PC-3 (cell line): ENCODE results near the gene CHMP6. TPM values are rescaled to one million over a fixed set of nuclear protein-coding genes. Genes with fewer than 3 reads are reported as not detected.
A peak's percentile ranks its signal among the peaks of the same experiment; 100 is the strongest.

ENCODE experiments used
- ATAC-seq: fragments of 200-7000 bp; cut with Tn5 transposase; 2 replicates; pipeline ENCODE4 v1.9.1; 2020; ENCODE audit warnings: mild to moderate bottlenecking, moderate library complexity
- BruUV-seq: library from RNA; stranded (reverse); fragments of 400-500 nt; replicated peaks from 2 replicates; lab custom pipeline; 2021; lab: Mats Ljungman, UMichigan
- CTCF ChIA-PET: fragments of 300-600 bp; sonication (Branson Sonifier 250); formaldehyde crosslinking; loops from one replicate; lab custom pipeline; 2022; ENCODE audit warnings: antibody characterized with exemption; lab: Charles Lee
- POLR2A ChIA-PET: fragments of 300-600 bp; sonication (Branson Sonifier 250); formaldehyde crosslinking; loops from one replicate; lab custom pipeline; 2022; ENCODE audit warnings: antibody characterized with exemption; ENCODE audit not compliant: unreplicated experiment; lab: Charles Lee
- DNase-seq: peaks from one replicate; pipeline ENCODE4 v3.0.0-alpha.2; 2015
- H2AFZ ChIP-seq: fragments of 300-600 bp; sonication (generic); 2 replicates; pipeline ENCODE4 v1.6.0; 2016; ENCODE audit warnings: antibody characterized with exemption, low read length
- H3F3A ChIP-seq: fragments of 300-600 bp; sonication (generic); one replicate; pipeline ENCODE4 v1.6.0; 2017; ENCODE audit warnings: antibody characterized with exemption, low read length, control low read depth, mild to moderate bottlenecking; ENCODE audit not compliant: unreplicated experiment
- H3K27ac ChIP-seq: fragments of 300-600 bp; sonication (generic); 2 replicates; pipeline ENCODE4 v1.5.1; 2016; ENCODE audit warnings: mild to moderate bottlenecking, low read length
- H3K27me3 ChIP-seq: fragments of 300-600 bp; sonication (generic); 2 replicates; pipeline ENCODE4 v1.6.1; 2016; ENCODE audit warnings: low read length, mixed read lengths
- H3K36me3 ChIP-seq: fragments of 300-600 bp; sonication (generic); 2 replicates; pipeline ENCODE4 v1.6.1; 2016; ENCODE audit warnings: low read depth, mixed run types, low read length, mixed read lengths
- H3K4me1 ChIP-seq: fragments of 300-600 bp; sonication (generic); 2 replicates; pipeline ENCODE4 v1.5.1; 2016; ENCODE audit warnings: low read length; ENCODE audit not compliant: insufficient read depth
- H3K4me2 ChIP-seq: fragments of 300-600 bp; sonication (generic); 2 replicates; pipeline ENCODE4 v1.6.0; 2016; ENCODE audit warnings: low read length
- H3K4me3 ChIP-seq: fragments of 300-600 bp; sonication (generic); 2 replicates; pipeline ENCODE4 v1.5.1; 2016; ENCODE audit warnings: mild to moderate bottlenecking, low read length, mixed read lengths
- H3K79me2 ChIP-seq: fragments of 300-600 bp; sonication (generic); 2 replicates; pipeline ENCODE4 v1.6.1; 2017; ENCODE audit warnings: low read length, mixed read lengths
- H3K9ac ChIP-seq: fragments of 300-600 bp; sonication (generic); 2 replicates; pipeline ENCODE4 v1.6.0; 2016; ENCODE audit warnings: mild to moderate bottlenecking, low read length
- H3K9me2 ChIP-seq: fragments of 300-600 bp; sonication (generic); replicated peaks from 2 replicates; pipeline ENCODE4 v1.6.1; 2016; ENCODE audit warnings: mixed run types, low read length, mixed read lengths
- H3K9me3 ChIP-seq: fragments of 300-600 bp; sonication (generic); 2 replicates; pipeline ENCODE4 v1.6.1; 2016; ENCODE audit warnings: low read length, mixed read lengths
- H4K20me1 ChIP-seq: fragments of 300-600 bp; sonication (generic); 2 replicates; pipeline ENCODE4 v1.6.1; 2016; ENCODE audit warnings: low read length, mixed read lengths
- EZH2 ChIP-seq: fragments of 300-600 bp; sonication (generic); IDR thresholded peaks from one replicate; pipeline ENCODE4 v1.6.1; 2017; ENCODE audit warnings: antibody characterized with exemption, mild to moderate bottlenecking, low read length; ENCODE audit not compliant: unreplicated experiment
- EZH2phosphoT487 ChIP-seq: fragments of 300-600 bp; sonication (generic); IDR thresholded peaks from 2 replicates; pipeline ENCODE4 v1.6.1; 2018; ENCODE audit warnings: mild to moderate bottlenecking, antibody characterized with exemption, low read length, borderline replicate concordance
- intact Hi-C: fragments of 100-400 bp; cut with micrococcal nuclease; formaldehyde crosslinking; loops from 2 replicates; pipeline ENCODE4 v1.9.0; 2023
- total RNA-seq: library from RNA; depleted of rRNA; stranded (reverse); fragments of >200 nt; gene quantifications from 2 replicates; pipeline ENCODE4 v1.2.3, GENCODE V29; 2014
- TF ChIP-seq, protein P1 (sequence below): fragments of 300-600 bp; sonication (generic); conservative IDR thresholded peaks from 2 replicates; pipeline ENCODE4 v1.5.1; 2017; ENCODE audit warnings: antibody characterized with exemption, low read depth, mild to moderate bottlenecking, low read length

The CHMP6 gene
- total RNA-seq, 1 experiment from 2014 or later, result 26.1 TPM

DNA sequence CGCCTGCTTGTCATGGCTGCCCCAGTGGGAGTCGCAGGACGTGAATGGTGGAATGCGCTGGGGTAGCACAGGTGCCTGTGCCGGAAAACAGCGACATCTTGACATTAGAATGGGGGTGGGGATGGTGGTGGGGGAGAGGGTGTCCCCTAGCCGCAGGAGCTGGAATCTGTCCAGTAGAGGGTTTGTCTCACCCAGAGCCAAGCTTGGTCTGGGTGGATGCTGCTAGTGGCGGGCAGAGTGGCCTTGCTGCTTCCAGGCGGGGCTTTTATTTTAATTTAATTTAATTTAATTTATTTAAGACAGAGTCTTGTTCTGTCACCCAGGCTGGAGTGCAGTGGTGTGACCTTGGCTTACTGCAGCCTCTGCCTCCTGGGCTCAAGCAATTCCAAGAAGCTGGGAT lies 51.0 kb downstream of the CHMP6 start:
- Histone ChIP-seq H3F3A (no peaks in the 10 kb centered on the region), H3K9me2 (no peaks in the 10 kb centered on the region), H3K36me3 (peaks cover 3% of the 10 kb centered on the region; the same call in 1 of the 2 replicates), H3K9me3 (no peaks in the 10 kb centered on the region), H4K20me1 (peaks cover 66% of the 10 kb centered on the region), H3K4me2 (no peak overlapping the region), H3K4me1 (peaks cover 71% of the 10 kb centered on the region), H2AFZ (no peak overlapping the region), H3K4me3 (no peak overlapping the region), H3K9ac (no peak overlapping the region), H3K27me3 (no peaks in the 10 kb centered on the region), H3K27ac (no peak overlapping the region), H3K79me2 (peaks cover 100% of the 10 kb centered on the region)
- BruUV-seq, result no TSS peak
- intact Hi-C loops, result no loop called here
- ATAC-seq (no peak), DNase-seq (no peak)
- ChIA-PET CTCF (no interaction called here), POLR2A (no interaction called here)
- no peak for TF ChIP-seq EZH2phosphoT487
- no peak for TF ChIP-seq EZH2
- TF ChIP-seq, protein P1, sequence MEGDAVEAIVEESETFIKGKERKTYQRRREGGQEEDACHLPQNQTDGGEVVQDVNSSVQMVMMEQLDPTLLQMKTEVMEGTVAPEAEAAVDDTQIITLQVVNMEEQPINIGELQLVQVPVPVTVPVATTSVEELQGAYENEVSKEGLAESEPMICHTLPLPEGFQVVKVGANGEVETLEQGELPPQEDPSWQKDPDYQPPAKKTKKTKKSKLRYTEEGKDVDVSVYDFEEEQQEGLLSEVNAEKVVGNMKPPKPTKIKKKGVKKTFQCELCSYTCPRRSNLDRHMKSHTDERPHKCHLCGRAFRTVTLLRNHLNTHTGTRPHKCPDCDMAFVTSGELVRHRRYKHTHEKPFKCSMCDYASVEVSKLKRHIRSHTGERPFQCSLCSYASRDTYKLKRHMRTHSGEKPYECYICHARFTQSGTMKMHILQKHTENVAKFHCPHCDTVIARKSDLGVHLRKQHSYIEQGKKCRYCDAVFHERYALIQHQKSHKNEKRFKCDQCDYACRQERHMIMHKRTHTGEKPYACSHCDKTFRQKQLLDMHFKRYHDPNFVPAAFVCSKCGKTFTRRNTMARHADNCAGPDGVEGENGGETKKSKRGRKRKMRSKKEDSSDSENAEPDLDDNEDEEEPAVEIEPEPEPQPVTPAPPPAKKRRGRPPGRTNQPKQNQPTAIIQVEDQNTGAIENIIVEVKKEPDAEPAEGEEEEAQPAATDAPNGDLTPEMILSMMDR, result no peak

DNA sequence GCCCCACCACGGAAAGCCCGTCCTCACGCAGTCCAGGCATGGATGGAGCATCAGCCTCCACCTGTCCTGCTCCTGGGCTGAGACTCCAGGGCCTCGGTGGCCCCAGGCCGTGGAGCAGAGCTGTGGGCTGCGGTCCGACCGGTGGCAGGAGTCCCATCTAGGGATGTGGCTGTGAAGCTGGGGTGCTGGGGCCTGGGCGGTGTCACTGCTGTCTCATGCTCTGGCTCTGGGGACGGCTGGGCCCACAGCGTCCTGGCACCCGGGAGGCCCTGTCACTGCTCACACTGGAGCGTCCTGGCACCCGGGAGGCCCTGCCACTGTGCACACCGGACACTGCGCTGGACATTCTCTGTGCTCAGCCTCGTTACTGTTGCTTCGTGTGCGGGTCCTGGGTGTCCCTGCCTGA lies 51.7 kb downstream of the CHMP6 start:
- H3K4me2 ChIP-seq, result peak overlapping the region; percentile 65; the same call in 1 of the 2 replicates
- ChIA-PET POLR2A (no interaction called here), CTCF (no interaction called here)

More for the DNA sequence above, 51.7 kb downstream of the CHMP6 start:
- H4K20me1 ChIP-seq, result peaks cover 59% of the 10 kb centered on the region
- intact Hi-C loops, result no loop called here
- no peak overlapping the region for H3K4me3 ChIP-seq
- no peaks in the 10 kb centered on the region for H3K9me2 ChIP-seq
- TF ChIP-seq, protein P1, result no peak
- TF ChIP-seq EZH2, result no peak
- no peak for TF ChIP-seq EZH2phosphoT487
- H3K9me3 ChIP-seq, result no peaks in the 10 kb centered on the region
- H3K9ac ChIP-seq, result no peak overlapping the region
- no peak overlapping the region for H2AFZ ChIP-seq
- BruUV-seq, result no TSS peak
- no peak for DNase-seq
- H3K79me2 ChIP-seq, result peaks cover 100% of the 10 kb centered on the region
- peak overlapping the region; percentile 41; the same call in 1 of the 2 replicates for H3K27ac ChIP-seq
- H3K4me1 ChIP-seq, result peaks cover 64% of the 10 kb centered on the region
- ATAC-seq, result no peak
- no peaks in the 10 kb centered on the region for H3F3A ChIP-seq
- peaks cover 3% of the 10 kb centered on the region; the same call in 1 of the 2 replicates for H3K36me3 ChIP-seq
- H3K27me3 ChIP-seq, result no peaks in the 10 kb centered on the region
